ENCODE measurements around the gene AGBL1. TPM values are rescaled to one million over a fixed set of nuclear protein-coding genes. Genes with fewer than 3 reads are reported as not detected.

The AGBL1 gene
- total and polyA plus RNA-seq, 2 donors (not counting 3 experiments of a cell fraction or from before 2014, with no cell fraction given) = not detected

DNA sequence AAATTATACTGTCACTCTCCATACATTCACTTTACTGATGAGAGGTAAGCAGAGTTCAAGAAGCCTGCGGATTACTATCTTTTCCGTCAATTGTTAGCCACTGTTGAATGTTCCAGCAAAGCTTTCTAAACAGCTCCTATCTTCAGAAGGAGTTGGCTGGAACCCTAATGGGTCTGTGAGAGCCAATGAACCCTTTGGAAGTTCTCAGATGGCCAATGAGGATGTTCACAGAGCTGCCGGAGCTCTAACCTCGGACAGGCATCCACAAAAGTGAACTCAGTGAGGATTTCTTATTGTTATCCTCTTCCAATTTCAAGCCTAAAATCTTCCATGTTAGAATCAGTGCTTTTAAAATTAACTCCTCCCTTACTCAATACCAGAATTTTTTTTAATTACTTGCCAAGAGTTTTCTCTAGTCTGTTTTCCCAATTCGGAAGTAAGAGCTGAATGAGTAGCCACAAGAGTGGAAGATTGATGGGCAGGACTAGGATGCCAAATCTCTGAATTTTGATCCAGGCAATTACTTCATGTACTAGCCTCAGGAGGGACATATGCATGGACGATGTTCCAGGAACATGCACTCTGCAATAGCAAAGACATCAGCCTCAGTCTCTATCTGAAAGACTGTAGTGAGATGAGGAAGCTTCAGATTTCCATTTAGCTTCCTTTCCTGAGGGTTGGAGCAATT is 78.1 kb downstream of the AGBL1 start:
- no peak for TF ChIP-seq MYC (IDR thresholded peaks at IDR 0.05; ENCODE audit: low read depth, low read length)
- no peak for TF ChIP-seq FOS (IDR thresholded peaks at IDR 0.05; ENCODE audit: borderline replicate concordance, insufficient read depth, low read length)
- no peak for TF ChIP-seq POLR2A (IDR thresholded peaks at IDR 0.05; ENCODE audit: low read depth, low read length)
- TF ChIP-seq POLR2AphosphoS5 (IDR thresholded peaks at IDR 0.05; ENCODE audit: insufficient read depth, low read depth, low read length) = no peak
- TF ChIP-seq EZH2 (IDR thresholded peaks at IDR 0.05; ENCODE audit: borderline replicate concordance, low read depth, low read length, severe bottlenecking) = no peak
- TF ChIP-seq GATA2 (IDR thresholded peaks at IDR 0.05; ENCODE audit: insufficient read depth, insufficient read length, low read depth, low read length) = no peak
- TF ChIP-seq JUN (IDR thresholded peaks at IDR 0.05; ENCODE audit: borderline replicate concordance, insufficient read depth, insufficient read length, low read depth) = no peak
- no peak for TF ChIP-seq MAX (IDR thresholded peaks at IDR 0.05; ENCODE audit: insufficient read depth, insufficient read length)
- no peak for TF ChIP-seq CTCF (IDR thresholded peaks at IDR 0.05; ENCODE audit: extremely low read depth in 1 of 2, insufficient read depth in 1 of 2, low read depth in 1 of 2, low read length in 2 of 2)
- H3K4me1 ChIP-seq (ENCODE audit: control insufficient read depth, extremely low read depth, insufficient read depth, low read length) = no peaks in the 10 kb centered on the region
- no peak overlapping the region for H3K4me3 ChIP-seq (replicated peaks in 1 of 3; ENCODE audit: insufficient read depth in 1 of 3, low read depth in 1 of 3, low read length in 3 of 3)
- H3K9ac ChIP-seq (replicated peaks; ENCODE audit: extremely low read depth, insufficient read depth, low read length) = no peak overlapping the region
- H3K9me3 ChIP-seq (replicated peaks; ENCODE audit: control insufficient read depth, insufficient read depth, low read length) = peaks cover 6% of the 10 kb centered on the region
- no peaks in the 10 kb centered on the region for H3K9me1 ChIP-seq (replicated peaks; ENCODE audit: control insufficient read depth, extremely low read depth, insufficient read depth, low read length)
- dilution Hi-C loops (cut with MboI; ENCODE audit: extremely low pct_ligation_motif_present, low sequenced_read_pairs) = no loop called here
- H2AFZ ChIP-seq (ENCODE audit: low read depth, low read length) = no peak overlapping the region
- ChIA-PET POLR2A (no interaction called here), CTCF (no interaction called here)
- no peak overlapping the region for H3K27ac ChIP-seq (ENCODE audit: insufficient read depth, low read depth, low read length)
- no peaks in the 10 kb centered on the region for H3K79me2 ChIP-seq (ENCODE audit: control insufficient read depth, insufficient read depth, low read length)
- H3K27me3 ChIP-seq (ENCODE audit: control insufficient read depth in 2 of 2, insufficient read depth in 2 of 2, low read length in 2 of 2) = no peaks in the 10 kb centered on the region
- no peaks in the 10 kb centered on the region for H4K20me1 ChIP-seq (replicated peaks; ENCODE audit: control insufficient read depth, extremely low read depth, insufficient read depth, low read length)
- DNase-seq (ENCODE audit: low read depth, low spot score) (no peak), FAIRE-seq (no peak)
- intact Hi-C loops (cut with micrococcal nuclease) = no loop called here
- no peaks in the 10 kb centered on the region for H3K36me3 ChIP-seq (ENCODE audit: control insufficient read depth in 2 of 2, extremely low read depth in 1 of 2, insufficient read depth in 2 of 2, low read length in 2 of 2)
- no TSS peak for BruUV-seq (replicated peaks)
- no peak overlapping the region for H3K4me2 ChIP-seq (ENCODE audit: insufficient read depth, low read length)

Measured in endothelial cell of umbilical vein (primary cell).